SU-DHL-6 (cell line): ENCODE measurements around the gene HS3ST4.

Source experiments
- H2AFZ ChIP-seq: fragments of 200-600 bp; sonication (generic); 2 replicates; pipeline ENCODE4 v1.6.1; 2014; ENCODE audit warnings: low read depth, mild to moderate bottlenecking, moderate library complexity, mixed read lengths, antibody characterized with exemption, low read length; ENCODE audit not compliant: severe bottlenecking
- H3F3A ChIP-seq: fragments of 200-600 bp; shearing (Covaris generic); 2 replicates; pipeline ENCODE4 v1.6.0; 2016; ENCODE audit warnings: antibody characterized with exemption, mild to moderate bottlenecking; ENCODE audit not compliant: insufficient read depth
- H3K27ac ChIP-seq: fragments of 200-600 bp; sonication (generic); 2 replicates; pipeline ENCODE4 v1.5.1; 2016; ENCODE audit warnings: low read depth, mild to moderate bottlenecking, low read length, moderate library complexity, mixed read lengths
- H3K27me3 ChIP-seq: fragments of 200-600 bp; sonication (generic), shearing (Covaris generic); 2 replicates; pipeline ENCODE4 v1.6.0; 2014; ENCODE audit warnings: mild to moderate bottlenecking, low read length
- H3K36me3 ChIP-seq: fragments of 200-600 bp; sonication (generic); 2 replicates; pipeline ENCODE4 v1.6.1; 2014; ENCODE audit warnings: mild to moderate bottlenecking, low read length, mixed read lengths
- H3K4me2 ChIP-seq: fragments of 300-600, 200-600 bp; shearing (Covaris generic), sonication (generic); 2 replicates; pipeline ENCODE4 v1.6.0; 2014; ENCODE audit warnings: low read length, low read depth, mild to moderate bottlenecking; ENCODE audit not compliant: poor library complexity, severe bottlenecking
- H3K4me3 ChIP-seq: fragments of 200-600 bp; sonication (generic); 2 replicates; pipeline ENCODE4 v1.5.1; 2014; ENCODE audit warnings: antibody characterized with exemption, low read length, mild to moderate bottlenecking, mixed read lengths; ENCODE audit not compliant: insufficient read depth, poor library complexity, severe bottlenecking
- H3K79me2 ChIP-seq: fragments of 200-600 bp; sonication (generic); 2 replicates; pipeline ENCODE4 v1.6.1; 2014; ENCODE audit warnings: mild to moderate bottlenecking, low read length, moderate library complexity; ENCODE audit not compliant: insufficient read depth
- H3K9ac ChIP-seq: fragments of 200-600 bp; sonication (generic); 2 replicates; pipeline ENCODE4 v1.7.0; 2014; ENCODE audit warnings: mild to moderate bottlenecking, low read length
- H3K9me2 ChIP-seq: fragments of 200-600 bp; sonication (generic); replicated peaks from 2 replicates; pipeline ENCODE4 v1.6.1; 2014; ENCODE audit warnings: low read length; ENCODE audit not compliant: insufficient read depth
- H3K9me3 ChIP-seq: fragments of 200-600 bp; sonication (generic); 2 replicates; pipeline ENCODE4 v1.6.1; 2014; ENCODE audit warnings: low read length, mixed read lengths; ENCODE audit not compliant: insufficient read depth
- H4K20me1 ChIP-seq: fragments of 200-600 bp; sonication (generic); 2 replicates; pipeline ENCODE4 v1.6.1; 2014; ENCODE audit warnings: low read depth, mild to moderate bottlenecking, antibody characterized with exemption, low read length, moderate library complexity, mixed read lengths
- CTCF ChIP-seq: fragments of 200-600 bp; sonication (generic); IDR thresholded peaks from one replicate; pipeline ENCODE4 v1.5.1; 2017; ENCODE audit warnings: antibody characterized with exemption, mild to moderate bottlenecking, low read length, moderate library complexity; ENCODE audit not compliant: insufficient read depth, poor library complexity, severe bottlenecking
- EZH2phosphoT487 ChIP-seq: fragments of 200-600 bp; sonication (generic), shearing (Covaris generic); conservative IDR thresholded peaks from 2 replicates; pipeline ENCODE4 v1.6.1; 2018; ENCODE audit warnings: mild to moderate bottlenecking, antibody characterized with exemption, low read length, moderate library complexity, mixed read lengths

The HS3ST4 gene

DNA sequence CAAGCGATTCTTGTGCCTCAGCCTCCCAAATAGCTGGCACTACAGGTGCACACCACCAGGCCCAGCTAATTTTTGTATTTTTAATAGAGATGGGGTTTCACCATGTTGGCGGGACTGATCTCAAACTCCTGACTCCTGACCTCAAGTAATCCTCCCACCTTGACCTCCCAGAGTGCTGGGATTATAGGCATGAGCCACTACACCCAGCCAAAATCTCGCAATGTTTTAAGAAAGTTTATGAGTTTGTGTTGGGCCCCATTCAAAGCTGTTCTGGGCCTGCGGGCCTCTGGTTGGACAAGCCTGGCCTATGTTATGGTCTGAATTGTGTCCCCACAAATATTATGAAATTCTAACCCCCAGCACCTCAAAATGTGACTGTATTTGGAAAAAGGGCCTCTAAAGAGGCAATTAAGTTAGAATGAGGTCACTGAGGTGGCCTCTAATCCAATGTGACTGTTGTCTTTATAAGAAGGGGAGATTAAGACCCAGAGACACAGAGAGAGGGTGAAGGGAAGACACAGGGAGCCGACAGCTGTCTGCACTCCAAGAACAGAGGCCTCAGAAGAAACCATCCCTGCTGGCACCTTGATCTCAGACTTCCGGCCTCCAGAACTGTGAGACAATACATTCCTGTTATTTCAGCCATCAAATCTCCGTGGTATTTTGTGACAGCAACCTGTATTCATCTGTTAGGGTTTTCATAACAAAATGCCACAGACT is 469.9 kb downstream of the HS3ST4 start:
- Histone ChIP-seq H3K4me3 (no peak overlapping the region), H4K20me1 (no peaks in the 10 kb centered on the region), H3K27me3 (no peaks in the 10 kb centered on the region), H3K9me3 (no peaks in the 10 kb centered on the region), H2AFZ (no peak overlapping the region), H3K36me3 (no peaks in the 10 kb centered on the region), H3K9me2 (no peaks in the 10 kb centered on the region), H3K9ac (no peak overlapping the region), H3F3A (no peaks in the 10 kb centered on the region), H3K27ac (no peak overlapping the region), H3K4me2 (no peak overlapping the region), H3K79me2 (no peaks in the 10 kb centered on the region)
- TF ChIP-seq EZH2phosphoT487, result no peak

GRCh38 chr16:26169473-26169872 is 477.7 kb downstream of the HS3ST4 start:
- Histone ChIP-seq H3K4me3 (no peak overlapping the region), H3F3A (no peaks in the 10 kb centered on the region), H2AFZ (no peak overlapping the region), H3K9me3 (no peaks in the 10 kb centered on the region), H3K36me3 (no peaks in the 10 kb centered on the region), H3K27ac (no peak overlapping the region), H3K4me2 (no peak overlapping the region), H4K20me1 (no peaks in the 10 kb centered on the region), H3K9ac (no peak overlapping the region), H3K27me3 (no peaks in the 10 kb centered on the region), H3K79me2 (no peaks in the 10 kb centered on the region), H3K9me2 (no peaks in the 10 kb centered on the region)
- TF ChIP-seq EZH2phosphoT487 (no peak), CTCF (no peak)

DNA sequence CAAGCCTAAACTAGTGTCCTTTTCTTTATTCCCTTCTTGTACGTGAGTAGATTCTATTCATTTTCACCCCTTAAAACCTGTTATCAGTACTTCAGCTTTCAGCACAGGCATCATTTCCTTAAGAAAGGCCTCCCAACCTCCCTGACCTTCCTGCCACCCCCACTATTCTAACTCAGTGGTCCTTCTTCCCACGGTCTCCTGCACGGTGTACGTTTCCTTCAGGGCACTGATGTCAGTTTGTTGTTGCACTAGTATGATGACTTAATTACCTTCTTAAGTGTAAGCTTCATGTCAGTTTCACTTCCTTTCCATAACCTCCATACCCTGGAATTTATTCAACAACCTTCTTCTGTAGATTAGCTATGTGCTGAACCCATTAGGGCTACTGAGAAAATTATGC is 484.2 kb downstream of the HS3ST4 start:
- H3K9me2 ChIP-seq, result no peaks in the 10 kb centered on the region

DNA sequence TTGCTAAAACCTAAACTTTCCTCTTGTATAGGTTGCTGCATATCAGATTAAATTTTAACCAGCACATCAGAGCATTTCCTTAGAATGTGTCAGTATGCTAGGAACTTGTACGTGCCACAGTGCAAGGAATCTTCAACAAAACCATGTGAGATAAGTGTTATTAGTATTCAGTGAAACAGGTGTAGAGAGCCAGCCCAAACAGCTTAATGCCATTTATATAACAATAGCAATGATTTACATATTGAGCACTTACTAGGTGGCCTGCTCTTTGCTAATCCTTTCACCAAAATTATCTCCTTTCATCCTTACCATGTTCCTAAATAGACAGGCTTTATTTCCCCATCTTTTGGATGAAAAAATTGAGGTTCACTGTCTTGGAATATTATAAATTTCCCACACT is 485.7 kb downstream of the HS3ST4 start:
- no peaks in the 10 kb centered on the region for H3K79me2 ChIP-seq
- H3K9ac ChIP-seq, result no peak overlapping the region
- no peaks in the 10 kb centered on the region for H3F3A ChIP-seq
- TF ChIP-seq CTCF (no peak), EZH2phosphoT487 (no peak)
- no peaks in the 10 kb centered on the region for H3K9me2 ChIP-seq
- no peaks in the 10 kb centered on the region for H3K9me3 ChIP-seq
- H3K27me3 ChIP-seq, result no peaks in the 10 kb centered on the region
- no peak overlapping the region for H3K27ac ChIP-seq
- H3K36me3 ChIP-seq, result no peaks in the 10 kb centered on the region
- H2AFZ ChIP-seq, result no peak overlapping the region
- H3K4me3 ChIP-seq, result no peak overlapping the region
- H4K20me1 ChIP-seq, result no peaks in the 10 kb centered on the region
- H3K4me2 ChIP-seq, result no peak overlapping the region

More for the DNA sequence above, 484.2 kb downstream of the HS3ST4 start:
- Histone ChIP-seq H3K9ac (no peak overlapping the region), H3K79me2 (no peaks in the 10 kb centered on the region), H3K9me3 (no peaks in the 10 kb centered on the region), H3K27me3 (no peaks in the 10 kb centered on the region), H3K4me3 (no peak overlapping the region), H3F3A (no peaks in the 10 kb centered on the region), H3K27ac (no peak overlapping the region), H3K4me2 (no peak overlapping the region), H2AFZ (no peak overlapping the region), H4K20me1 (no peaks in the 10 kb centered on the region), H3K36me3 (no peaks in the 10 kb centered on the region)
- TF ChIP-seq EZH2phosphoT487, result no peak
